IPS-18c (cell line): ENCODE results near the gene TAF11L5.
"Not testable (repeated sequence)": the region's sequence is repeated elsewhere in the genome, so short reads cannot be mapped to it uniquely, and the experiment has no call there.

ENCODE experiments used
- H3K4me3 ChIP-seq: 2 replicates; pipeline ENCODE4 v1.7.0; 2013; ENCODE audit warnings: low read depth, mild to moderate bottlenecking, low read length, moderate library complexity; ENCODE audit not compliant: insufficient read depth
- H3K9me3 ChIP-seq: one replicate; pipeline ENCODE4 v1.6.1; 2013; ENCODE audit warnings: mild to moderate bottlenecking, low read length, moderate library complexity; ENCODE audit not compliant: control insufficient read depth, insufficient read depth

Gene TAF11L5

GRCh38 chr5:17524935-17525334, at the start of gene TAF11L5:
TAF11L5 (plus strand) TSS chr5:17525235.
- H3K4me3 ChIP-seq, H3K9me3 ChIP-seq: not testable (repeated sequence)

- Histone ChIP-seq H3K4me3 (no peak overlapping the region), H3K9me3 (no peaks in the 10 kb centered on the region)
These were observed 48.0 kb upstream of the TAF11L5 start for GRCh38 chr5:17477043-17477442.

- H3K4me3 ChIP-seq = no peak overlapping the region
These were observed 47.3 kb upstream of the TAF11L5 start for GRCh38 chr5:17477573-17478265.

GRCh38 chr5:17481378-17481777, 43.7 kb upstream of the TAF11L5 start:
- H3K9me3 ChIP-seq = no peaks in the 10 kb centered on the region
- no peak overlapping the region for H3K4me3 ChIP-seq

More at GRCh38 chr5:17477573-17478265, 47.3 kb upstream of the TAF11L5 start:
- no peaks in the 10 kb centered on the region for H3K9me3 ChIP-seq

- H3K4me3 ChIP-seq = no peak overlapping the region
- H3K9me3 ChIP-seq = no peaks in the 10 kb centered on the region
These were observed 42.2 kb upstream of the TAF11L5 start for GRCh38 chr5:17482790-17483189.

GRCh38 chr5:17486464-17487173, 38.4 kb upstream of the TAF11L5 start:
- not testable (repeated sequence) for H3K4me3 ChIP-seq, H3K9me3 ChIP-seq

GRCh38 chr5:17487174-17487512, 37.9 kb upstream of the TAF11L5 start:
- Histone ChIP-seq H3K9me3 (no peaks in the 10 kb centered on the region), H3K4me3 (no peak overlapping the region)

GRCh38 chr5:17491257-17491656, 33.8 kb upstream of the TAF11L5 start:
- H3K9me3 ChIP-seq, H3K4me3 ChIP-seq: not testable (repeated sequence)

GRCh38 chr5:17492770-17493169, 32.3 kb upstream of the TAF11L5 start:
- Histone ChIP-seq H3K9me3 (no peaks in the 10 kb centered on the region), H3K4me3 (no peak overlapping the region)

GRCh38 chr5:17497446-17497845, 27.6 kb upstream of the TAF11L5 start:
- H3K9me3 ChIP-seq = no peaks in the 10 kb centered on the region
- H3K4me3 ChIP-seq = no peak overlapping the region

GRCh38 chr5:17497931-17498330, 27.1 kb upstream of the TAF11L5 start, which contains the start of gene TAF11L2:
TAF11L2 (plus strand) TSS chr5:17498231.
- not testable (repeated sequence) for H3K9me3 ChIP-seq, H3K4me3 ChIP-seq

GRCh38 chr5:17511775-17512325, 13.2 kb upstream of the TAF11L5 start:
- H3K4me3 ChIP-seq = no peak overlapping the region

GRCh38 chr5:17517526-17517925, 7.5 kb upstream of the TAF11L5 start:
- H3K4me3 ChIP-seq, H3K9me3 ChIP-seq: not testable (repeated sequence)

More at GRCh38 chr5:17511775-17512325, 13.2 kb upstream of the TAF11L5 start:
- H3K9me3 ChIP-seq = no peaks in the 10 kb centered on the region

- H3K4me3 ChIP-seq, H3K9me3 ChIP-seq: not testable (repeated sequence)
These were observed 7.0 kb upstream of the TAF11L5 start, which contains the start of gene TAF11L3 for GRCh38 chr5:17518067-17518466. TAF11L3 (plus strand) TSS chr5:17518367.

- not testable (repeated sequence) for H3K4me3 ChIP-seq, H3K9me3 ChIP-seq
These were observed 5.5 kb upstream of the TAF11L5 start for GRCh38 chr5:17519508-17519907.

- H3K9me3 ChIP-seq, H3K4me3 ChIP-seq: not testable (repeated sequence)
These were observed 3.5 kb upstream of the TAF11L5 start, which contains the start of gene TAF11L4 for GRCh38 chr5:17521501-17521900. TAF11L4 (plus strand) TSS chr5:17521801.

GRCh38 chr5:17526504-17526903, 1.5 kb downstream of the TAF11L5 start:
- not testable (repeated sequence) for H3K9me3 ChIP-seq, H3K4me3 ChIP-seq

GRCh38 chr5:17528369-17528768, 3.3 kb downstream of the TAF11L5 start, which contains the start of gene TAF11L6:
TAF11L6 (plus strand) TSS chr5:17528669.
- H3K9me3 ChIP-seq, H3K4me3 ChIP-seq: not testable (repeated sequence)
